ENCODE measurements around the gene VMO1. TPM values are rescaled to one million over a fixed set of nuclear protein-coding genes. Genes with fewer than 3 reads are reported as not detected.

The VMO1 gene
- total RNA-seq, 1 experiment from 2014 or later, result 1.2 TPM

DNA sequence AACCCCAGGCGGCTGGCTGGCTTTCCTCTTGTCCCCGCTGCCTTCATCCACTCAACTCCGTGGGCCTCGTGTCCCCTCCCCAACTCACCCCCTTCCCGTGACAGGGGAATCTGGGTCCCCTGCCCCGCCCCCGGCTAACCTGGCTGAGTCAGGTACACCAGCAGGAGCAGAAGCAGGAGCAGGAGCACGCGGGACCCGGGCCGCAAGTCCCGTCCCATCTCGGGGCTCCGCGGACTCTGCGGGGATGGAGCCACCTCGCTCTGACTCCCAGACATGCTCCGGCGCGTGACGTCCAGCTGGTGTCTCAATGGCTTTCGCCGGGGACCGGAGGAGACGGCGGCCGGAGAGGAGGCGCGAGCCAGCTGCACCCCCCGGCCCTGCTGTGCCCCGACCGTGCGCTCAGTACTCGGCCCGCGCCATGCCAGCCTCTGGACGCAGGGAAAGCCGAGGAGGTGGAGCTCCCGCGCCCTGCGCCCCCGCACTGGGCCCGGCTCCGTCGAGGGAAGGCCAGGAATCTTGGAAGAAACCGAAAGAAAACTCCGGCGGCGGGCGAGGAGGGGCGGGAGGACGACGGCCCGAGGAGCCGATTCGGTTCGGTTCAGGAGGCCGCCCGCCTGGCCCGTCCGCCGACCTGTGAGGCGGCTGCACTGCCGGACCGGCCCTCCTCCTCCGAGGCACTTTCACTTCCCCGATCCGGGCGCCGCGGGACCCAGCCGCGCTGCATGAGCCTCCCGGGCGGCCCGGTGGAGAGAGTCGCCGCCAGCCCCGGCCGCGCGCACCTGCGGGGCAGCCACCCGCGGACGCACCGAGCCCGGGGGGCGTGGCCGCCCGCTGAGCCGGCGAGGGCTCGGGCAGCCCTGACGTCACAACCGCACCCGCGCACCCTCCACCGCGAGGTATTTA, 46.8 kb downstream of the VMO1 start, which contains the start of the genes CXCL16 and ZMYND15 (continued):
- TF ChIP-seq, protein P1, sequence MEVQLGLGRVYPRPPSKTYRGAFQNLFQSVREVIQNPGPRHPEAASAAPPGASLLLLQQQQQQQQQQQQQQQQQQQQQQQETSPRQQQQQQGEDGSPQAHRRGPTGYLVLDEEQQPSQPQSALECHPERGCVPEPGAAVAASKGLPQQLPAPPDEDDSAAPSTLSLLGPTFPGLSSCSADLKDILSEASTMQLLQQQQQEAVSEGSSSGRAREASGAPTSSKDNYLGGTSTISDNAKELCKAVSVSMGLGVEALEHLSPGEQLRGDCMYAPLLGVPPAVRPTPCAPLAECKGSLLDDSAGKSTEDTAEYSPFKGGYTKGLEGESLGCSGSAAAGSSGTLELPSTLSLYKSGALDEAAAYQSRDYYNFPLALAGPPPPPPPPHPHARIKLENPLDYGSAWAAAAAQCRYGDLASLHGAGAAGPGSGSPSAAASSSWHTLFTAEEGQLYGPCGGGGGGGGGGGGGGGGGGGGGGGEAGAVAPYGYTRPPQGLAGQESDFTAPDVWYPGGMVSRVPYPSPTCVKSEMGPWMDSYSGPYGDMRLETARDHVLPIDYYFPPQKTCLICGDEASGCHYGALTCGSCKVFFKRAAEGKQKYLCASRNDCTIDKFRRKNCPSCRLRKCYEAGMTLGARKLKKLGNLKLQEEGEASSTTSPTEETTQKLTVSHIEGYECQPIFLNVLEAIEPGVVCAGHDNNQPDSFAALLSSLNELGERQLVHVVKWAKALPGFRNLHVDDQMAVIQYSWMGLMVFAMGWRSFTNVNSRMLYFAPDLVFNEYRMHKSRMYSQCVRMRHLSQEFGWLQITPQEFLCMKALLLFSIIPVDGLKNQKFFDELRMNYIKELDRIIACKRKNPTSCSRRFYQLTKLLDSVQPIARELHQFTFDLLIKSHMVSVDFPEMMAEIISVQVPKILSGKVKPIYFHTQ (CRISPR knock-in tag; IDR thresholded peaks at IDR 0.05), result no peak
- no peak for TF ChIP-seq NR2C2 (CRISPR knock-in tag; IDR thresholded peaks at IDR 0.05)
- no peak for TF ChIP-seq RELA (CRISPR knock-in tag; IDR thresholded peaks at IDR 0.05; ENCODE audit: borderline replicate concordance)
- peak; percentile 6; the same call in 1 of the 2 replicates for TF ChIP-seq SP1 (CRISPR knock-in tag; conservative IDR thresholded peaks at IDR 0.05)
- 0 out of 2 replicates have a peak, but pooled peaks have one; percentile 61 for TF ChIP-seq MYBL2 (CRISPR knock-in tag; IDR thresholded peaks at IDR 0.05)
- TF ChIP-seq ZSCAN18 (CRISPR knock-in tag; IDR thresholded peaks at IDR 0.05), result no peak
- no peak for TF ChIP-seq MXD4 (CRISPR knock-in tag; IDR thresholded peaks at IDR 0.05; ENCODE audit: borderline replicate concordance)
- no peak for TF ChIP-seq NFE2L1 (CRISPR knock-in tag; IDR thresholded peaks at IDR 0.05)
- TF ChIP-seq, protein P2, sequence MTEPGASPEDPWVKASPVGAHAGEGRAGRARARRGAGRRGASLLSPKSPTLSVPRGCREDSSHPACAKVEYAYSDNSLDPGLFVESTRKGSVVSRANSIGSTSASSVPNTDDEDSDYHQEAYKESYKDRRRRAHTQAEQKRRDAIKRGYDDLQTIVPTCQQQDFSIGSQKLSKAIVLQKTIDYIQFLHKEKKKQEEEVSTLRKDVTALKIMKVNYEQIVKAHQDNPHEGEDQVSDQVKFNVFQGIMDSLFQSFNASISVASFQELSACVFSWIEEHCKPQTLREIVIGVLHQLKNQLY (CRISPR knock-in tag; IDR thresholded peaks at IDR 0.05), result no peak
- no peak for TF ChIP-seq E2F4 (CRISPR knock-in tag; IDR thresholded peaks at IDR 0.05; ENCODE audit: borderline replicate concordance, low read depth)
- TF ChIP-seq ZNF671 (CRISPR knock-in tag; IDR thresholded peaks at IDR 0.05), result no peak
- no peak for TF ChIP-seq CREB1 (CRISPR knock-in tag; IDR thresholded peaks at IDR 0.05)
- TF ChIP-seq, protein P3, sequence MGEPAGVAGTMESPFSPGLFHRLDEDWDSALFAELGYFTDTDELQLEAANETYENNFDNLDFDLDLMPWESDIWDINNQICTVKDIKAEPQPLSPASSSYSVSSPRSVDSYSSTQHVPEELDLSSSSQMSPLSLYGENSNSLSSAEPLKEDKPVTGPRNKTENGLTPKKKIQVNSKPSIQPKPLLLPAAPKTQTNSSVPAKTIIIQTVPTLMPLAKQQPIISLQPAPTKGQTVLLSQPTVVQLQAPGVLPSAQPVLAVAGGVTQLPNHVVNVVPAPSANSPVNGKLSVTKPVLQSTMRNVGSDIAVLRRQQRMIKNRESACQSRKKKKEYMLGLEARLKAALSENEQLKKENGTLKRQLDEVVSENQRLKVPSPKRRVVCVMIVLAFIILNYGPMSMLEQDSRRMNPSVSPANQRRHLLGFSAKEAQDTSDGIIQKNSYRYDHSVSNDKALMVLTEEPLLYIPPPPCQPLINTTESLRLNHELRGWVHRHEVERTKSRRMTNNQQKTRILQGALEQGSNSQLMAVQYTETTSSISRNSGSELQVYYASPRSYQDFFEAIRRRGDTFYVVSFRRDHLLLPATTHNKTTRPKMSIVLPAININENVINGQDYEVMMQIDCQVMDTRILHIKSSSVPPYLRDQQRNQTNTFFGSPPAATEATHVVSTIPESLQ (CRISPR knock-in tag; IDR thresholded peaks at IDR 0.05), result no peak
- TF ChIP-seq IRF2 (CRISPR knock-in tag; IDR thresholded peaks at IDR 0.05; ENCODE audit: borderline replicate concordance, low read depth), result no peak
- no peak for TF ChIP-seq NR3C1 (CRISPR knock-in tag; conservative IDR thresholded peaks at IDR 0.05; ENCODE audit: low read depth)
- TF ChIP-seq JUN (CRISPR knock-in tag; IDR thresholded peaks at IDR 0.05), result no peak
- no peak for TF ChIP-seq TCF7 (CRISPR knock-in tag; IDR thresholded peaks at IDR 0.05; ENCODE audit: low read depth)
- no peak for TF ChIP-seq OVOL2 (CRISPR knock-in tag; IDR thresholded peaks at IDR 0.05; ENCODE audit: borderline replicate concordance)
- TF ChIP-seq NR1H2 (CRISPR knock-in tag; IDR thresholded peaks at IDR 0.05), result no peak
- 0 out of 2 replicates have a peak, but pooled peaks have one; percentile 16 for TF ChIP-seq FOXP4 (CRISPR knock-in tag; IDR thresholded peaks at IDR 0.05)
- no peak for TF ChIP-seq ZNF219 (CRISPR knock-in tag; IDR thresholded peaks at IDR 0.05; ENCODE audit: borderline replicate concordance)
- TF ChIP-seq CREM (CRISPR knock-in tag; IDR thresholded peaks at IDR 0.05), result 0 out of 2 replicates have a peak, but pooled peaks have one; percentile 52
- TF ChIP-seq HMGA2 (CRISPR knock-in tag; IDR thresholded peaks at IDR 0.05), result no peak
- TF ChIP-seq, protein P4, sequence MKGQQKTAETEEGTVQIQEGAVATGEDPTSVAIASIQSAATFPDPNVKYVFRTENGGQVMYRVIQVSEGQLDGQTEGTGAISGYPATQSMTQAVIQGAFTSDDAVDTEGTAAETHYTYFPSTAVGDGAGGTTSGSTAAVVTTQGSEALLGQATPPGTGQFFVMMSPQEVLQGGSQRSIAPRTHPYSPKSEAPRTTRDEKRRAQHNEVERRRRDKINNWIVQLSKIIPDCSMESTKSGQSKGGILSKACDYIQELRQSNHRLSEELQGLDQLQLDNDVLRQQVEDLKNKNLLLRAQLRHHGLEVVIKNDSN (CRISPR knock-in tag; IDR thresholded peaks at IDR 0.05), result no peak
- no peak for TF ChIP-seq USF2 (CRISPR knock-in tag; IDR thresholded peaks at IDR 0.05)
